GM10266 (cell line): ENCODE results near the gene NEK7.

Source experiments
- DNase-seq: peaks from one replicate; pipeline ENCODE4 v3.0.0; 2012; ENCODE audit errors: extremely low spot score
- CTCF ChIP-seq: IDR thresholded peaks from 2 replicates; pipeline ENCODE4 v1.5.1; 2012; ENCODE audit warnings: mild to moderate bottlenecking, low read depth; ENCODE audit not compliant: control insufficient read depth, insufficient read depth; ENCODE audit errors: missing control alignments

Gene NEK7

GRCh38 chr1:198361237-198361767, 204.5 kb downstream of the NEK7 start:
- DNase-seq, result no peak
- TF ChIP-seq CTCF, result no peak

GRCh38 chr1:198363625-198364151, 206.9 kb downstream of the NEK7 start:
- DNase-seq, result no peak
- no peak for TF ChIP-seq CTCF

GRCh38 chr1:198364471-198364870, 207.7 kb downstream of the NEK7 start:
- TF ChIP-seq CTCF, result no peak
- no peak for DNase-seq

GRCh38 chr1:198367296-198367695, 210.5 kb downstream of the NEK7 start:
- no peak for TF ChIP-seq CTCF

GRCh38 chr1:198370996-198371395, 214.2 kb downstream of the NEK7 start:
- no peak for TF ChIP-seq CTCF
- DNase-seq, result no peak

More at GRCh38 chr1:198367296-198367695, 210.5 kb downstream of the NEK7 start:
- no peak for DNase-seq
